ENCODE data around the gene CLEC16A.
"Not testable (repeated sequence)": the region's sequence is repeated elsewhere in the genome, so short reads cannot be mapped to it uniquely, and the experiment has no call there.

The CLEC16A gene

DNA sequence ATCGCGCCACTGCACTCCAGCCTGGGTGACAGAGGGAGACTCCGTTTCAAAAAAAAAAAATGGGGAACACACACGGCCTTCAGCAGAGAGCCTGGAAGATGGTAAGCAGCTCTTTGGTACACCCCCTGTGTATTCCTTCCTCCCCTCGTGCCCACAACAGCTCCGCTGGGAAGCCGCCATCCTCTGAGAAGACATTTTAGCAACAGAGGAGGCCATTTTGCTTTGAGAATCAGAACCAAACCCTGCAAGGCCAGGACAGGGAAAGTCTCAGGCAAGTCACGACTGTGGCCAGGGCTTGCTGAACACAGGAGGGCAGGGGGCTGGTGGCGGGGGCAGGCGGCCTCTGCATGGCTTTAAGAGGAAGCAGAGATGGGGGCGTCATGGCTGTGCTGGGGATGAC lies 265.9 kb downstream of the CLEC16A start:
- no peak for DNase-seq

DNA sequence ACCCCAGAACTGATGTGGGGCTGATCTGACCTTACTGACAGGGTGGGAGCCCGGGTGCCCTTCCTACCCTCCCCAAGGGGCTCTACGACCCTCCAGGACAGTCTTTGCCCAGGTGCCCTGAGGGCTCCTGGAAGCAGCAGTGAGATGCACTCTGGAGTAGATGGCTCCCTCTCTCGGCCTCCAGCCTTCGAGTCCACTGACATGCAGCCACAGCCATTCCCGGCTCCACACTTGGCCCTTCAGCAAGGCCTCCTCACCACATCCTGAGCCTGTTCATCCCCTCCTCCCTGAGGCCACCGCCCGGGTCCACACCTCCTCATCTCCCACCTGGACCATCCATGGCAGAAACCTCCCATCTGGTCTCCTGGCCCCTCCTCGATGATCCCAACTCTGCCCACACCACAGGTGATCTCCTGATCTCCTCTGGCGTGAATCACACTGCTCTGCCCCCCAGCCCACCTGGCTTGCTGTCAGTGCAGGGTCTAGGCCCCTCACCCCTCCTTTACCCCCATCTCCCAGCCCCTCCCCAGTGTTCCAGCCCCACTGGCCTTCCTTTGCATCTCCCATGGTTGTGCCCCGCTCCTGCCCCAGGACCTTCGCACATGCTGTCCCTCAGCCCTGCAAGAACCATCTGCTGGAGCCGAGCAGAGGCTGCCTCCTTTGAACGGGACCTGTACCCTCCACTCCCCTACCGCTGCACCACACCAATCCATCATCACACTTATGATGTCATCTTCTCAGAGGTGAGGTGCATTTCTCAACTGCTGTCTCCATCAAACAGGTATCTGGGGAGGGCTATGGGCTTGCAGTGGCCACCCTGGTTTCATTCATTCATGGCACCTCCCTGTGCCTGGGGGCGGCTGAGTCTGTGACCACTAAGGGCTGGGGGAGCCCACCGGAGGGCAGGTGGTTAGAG lies 267.0 kb downstream of the CLEC16A start:
- no peak for DNase-seq

DNA sequence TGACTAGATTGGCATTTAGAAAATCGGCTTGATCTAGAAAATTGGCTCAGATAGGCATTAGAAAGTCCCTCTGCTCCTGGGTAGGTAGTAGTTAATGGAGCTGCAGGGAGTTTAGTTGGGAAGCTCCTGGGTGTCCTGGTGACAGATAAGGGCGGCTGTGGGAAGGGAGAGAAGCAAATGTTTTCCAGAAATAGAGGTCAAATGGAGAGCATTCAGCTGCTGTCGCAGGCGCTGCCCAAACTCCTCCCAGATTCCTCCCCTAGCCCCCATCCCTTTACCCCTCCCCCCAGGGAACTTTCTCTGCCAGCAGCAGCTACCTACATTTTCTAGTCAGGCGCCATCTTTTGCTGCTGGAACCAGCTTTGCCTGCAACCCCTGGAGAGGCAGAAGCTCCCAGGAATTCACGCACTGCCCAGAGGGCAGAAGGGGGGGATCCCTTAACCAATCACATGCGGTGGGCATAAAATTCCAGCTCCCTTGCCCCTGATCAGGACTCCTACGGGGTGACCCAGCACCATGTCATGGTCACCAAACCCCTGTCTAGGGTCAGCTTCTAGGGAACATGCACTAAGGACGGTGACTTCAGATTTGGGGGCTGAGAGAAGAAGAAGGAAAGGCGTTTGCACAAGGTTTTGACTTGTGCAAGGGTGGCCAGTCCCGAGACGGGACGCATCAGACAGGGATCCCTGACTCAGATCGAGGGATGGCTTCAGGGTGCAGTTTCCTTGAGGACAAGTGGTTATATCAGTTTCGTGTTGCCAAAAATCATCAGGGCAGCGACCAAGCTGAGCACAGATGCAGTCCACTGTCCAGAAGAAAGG lies 267.8 kb downstream of the CLEC16A start:
- no peak for DNase-seq

DNA sequence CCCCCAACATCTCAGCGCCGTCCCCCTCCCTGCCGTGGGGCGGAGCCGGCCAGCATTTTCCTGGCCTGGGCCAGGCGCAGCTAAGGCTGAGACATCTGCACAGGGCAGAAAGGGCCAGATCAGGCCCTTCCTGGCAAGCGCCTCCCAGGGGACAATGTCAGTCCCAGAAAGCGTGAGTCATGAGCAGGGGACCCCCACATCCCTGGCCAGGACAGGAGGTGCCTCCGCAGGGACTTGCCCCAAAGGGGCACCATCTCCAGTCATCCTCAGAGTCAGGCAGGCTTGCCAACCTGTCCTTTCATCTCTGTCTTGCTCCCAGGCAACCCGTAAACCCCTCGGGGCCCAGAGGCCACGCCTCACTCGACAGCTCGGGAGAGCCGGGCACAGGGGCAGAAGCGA lies 268.4 kb downstream of the CLEC16A start:
- no peak for DNase-seq

DNA sequence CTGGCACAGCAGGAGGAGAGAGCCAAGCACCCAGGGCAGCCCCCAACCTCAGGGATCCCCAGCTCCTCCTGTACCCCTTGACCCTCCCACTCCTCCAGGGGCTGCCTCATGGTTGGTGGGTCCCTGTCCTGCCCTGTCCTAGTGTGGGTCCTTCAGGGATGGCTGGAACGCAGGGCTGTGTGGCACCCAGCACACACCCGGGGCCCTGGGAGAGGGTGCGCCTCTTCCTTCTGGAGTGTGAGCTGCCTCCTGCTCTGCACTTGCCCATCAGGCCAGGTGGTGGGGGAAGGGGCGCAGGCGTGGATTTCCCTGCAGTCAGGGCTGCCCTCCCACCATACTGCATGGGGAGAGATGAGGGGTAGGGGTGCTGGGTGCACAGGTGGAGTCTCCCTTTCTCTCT lies 269.0 kb downstream of the CLEC16A start:
- DNase-seq = no peak

DNA sequence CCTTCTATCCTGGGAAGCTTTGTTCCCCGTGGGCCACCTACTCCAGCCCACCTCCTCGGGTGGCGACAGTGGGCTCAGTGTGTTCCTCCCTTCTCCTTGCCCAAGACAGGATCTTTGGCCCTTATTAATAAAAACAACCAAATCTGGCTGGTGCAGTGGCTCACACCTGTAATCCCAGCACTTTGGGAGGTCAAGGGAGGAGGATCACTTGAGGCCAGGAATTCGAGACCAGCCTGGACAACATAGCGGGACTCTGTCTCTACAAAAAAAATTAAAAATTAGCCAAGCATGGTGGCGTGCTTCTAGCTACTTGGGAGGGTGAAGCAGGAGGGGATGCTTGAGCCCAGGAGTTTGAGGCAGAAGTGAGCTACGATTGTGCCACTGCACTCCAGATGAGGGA lies 269.4 kb downstream of the CLEC16A start:
- no peak for DNase-seq

DNA sequence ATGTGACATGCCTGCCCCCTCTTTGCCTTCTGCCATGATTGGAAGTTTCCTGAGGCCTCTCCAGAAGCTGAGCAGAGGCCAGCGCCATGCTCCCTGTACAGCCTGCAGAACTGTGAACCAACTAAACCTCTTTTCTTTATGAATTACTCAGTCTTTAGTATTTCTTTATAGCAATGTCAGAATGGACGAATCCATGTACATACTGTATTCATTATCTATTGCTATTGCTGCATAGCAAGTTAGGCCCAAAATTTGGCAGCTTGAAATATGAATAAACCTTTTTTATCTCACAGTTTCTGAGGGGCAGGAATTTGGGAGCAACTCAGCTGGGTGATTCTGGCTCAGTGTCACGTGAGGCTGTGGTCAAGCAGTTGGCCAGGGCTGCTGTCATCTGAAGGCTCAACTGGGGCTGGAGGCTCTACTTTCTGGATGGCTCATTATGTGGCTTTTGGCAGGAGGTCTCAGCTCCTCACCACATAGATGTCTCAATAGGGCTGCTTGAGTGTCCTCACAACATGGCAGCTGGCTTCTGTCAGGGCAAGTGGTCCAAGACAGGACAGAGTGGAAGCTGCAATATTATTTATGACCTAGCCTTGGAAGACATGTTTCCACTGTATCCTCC lies 271.7 kb downstream of the CLEC16A start:
- no peak for DNase-seq

DNA sequence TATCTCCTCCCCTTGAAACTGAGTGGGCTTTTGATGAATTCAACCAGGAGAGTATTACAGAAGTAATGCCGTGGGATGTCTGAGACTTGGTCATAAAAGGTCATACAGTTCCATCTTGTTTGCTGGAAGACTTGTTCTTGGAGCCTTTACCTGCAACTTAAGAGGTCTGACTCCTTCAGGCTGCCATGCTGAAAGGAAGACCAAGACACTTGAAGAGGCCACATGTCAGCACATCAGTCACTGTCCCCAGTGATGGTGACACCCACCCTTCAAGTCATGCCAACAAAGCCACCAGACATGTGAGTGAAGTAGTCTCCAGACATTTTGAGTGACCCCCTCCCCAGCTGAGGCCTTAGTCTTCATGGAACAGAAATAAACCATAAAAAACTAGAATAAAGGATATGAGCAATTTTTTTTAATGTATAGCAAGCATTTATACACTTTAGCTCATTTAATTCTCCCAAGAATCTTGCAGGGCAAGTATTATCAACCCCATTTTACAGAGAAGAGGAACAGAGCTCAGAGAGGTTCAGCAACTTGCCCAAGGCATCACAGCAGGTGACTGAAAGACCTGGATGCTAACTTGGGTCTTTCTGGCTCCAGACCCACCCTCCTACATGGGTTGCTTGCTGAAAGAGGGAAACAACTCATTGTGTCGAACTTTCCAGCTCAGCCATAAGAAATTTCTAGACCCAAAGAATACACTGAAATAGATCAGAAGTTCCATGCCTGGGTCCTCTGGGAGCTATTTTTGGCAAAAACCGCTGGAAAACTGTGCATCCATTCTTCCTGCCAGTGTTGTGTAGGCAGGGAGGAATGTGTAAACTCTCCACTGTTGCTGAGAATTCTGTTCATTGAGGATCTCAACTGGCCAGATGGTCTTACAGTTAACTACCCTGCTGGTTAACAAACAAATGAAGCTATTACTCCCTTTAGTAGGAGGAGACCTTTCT lies 273.6 kb downstream of the CLEC16A start:
- DNase-seq = no peak

DNA sequence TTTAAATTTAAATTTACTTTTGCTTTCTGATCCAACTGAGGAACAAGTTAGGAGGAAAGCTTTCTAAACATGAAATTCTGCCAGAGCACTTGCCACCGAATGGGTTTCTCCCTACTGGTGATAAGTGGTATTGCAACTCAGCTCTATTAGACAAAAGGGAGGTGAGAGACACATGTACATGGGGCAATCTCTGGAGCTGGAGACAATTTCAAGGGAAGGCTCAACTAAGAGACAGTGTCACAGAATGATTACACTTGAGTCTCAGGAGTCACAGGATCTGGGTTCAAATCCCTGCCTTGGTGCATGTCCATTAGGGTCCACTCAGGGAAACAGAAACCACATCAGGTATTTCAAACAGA lies 274.2 kb downstream of the CLEC16A start:
- DNase-seq = no peak

DNA sequence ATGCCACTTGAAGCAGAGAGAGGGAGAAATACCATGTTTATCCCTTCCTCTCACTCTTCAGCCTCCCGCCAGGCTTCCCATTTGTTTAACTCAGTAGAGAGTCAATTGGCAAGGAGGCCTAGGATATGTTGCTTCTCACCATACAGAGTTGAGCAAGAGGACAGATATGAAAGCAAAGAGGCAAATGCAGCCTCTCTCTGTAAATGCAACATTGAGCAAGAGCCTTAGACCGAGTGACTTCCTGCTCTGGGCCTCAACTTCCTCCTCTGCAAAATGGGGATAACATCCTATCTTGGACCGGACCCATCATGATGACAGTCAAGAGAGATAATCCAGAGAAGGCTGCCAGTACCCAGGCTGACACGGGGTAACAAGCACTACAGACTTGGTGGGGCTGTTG lies 274.8 kb downstream of the CLEC16A start:
- no peak for DNase-seq

DNA sequence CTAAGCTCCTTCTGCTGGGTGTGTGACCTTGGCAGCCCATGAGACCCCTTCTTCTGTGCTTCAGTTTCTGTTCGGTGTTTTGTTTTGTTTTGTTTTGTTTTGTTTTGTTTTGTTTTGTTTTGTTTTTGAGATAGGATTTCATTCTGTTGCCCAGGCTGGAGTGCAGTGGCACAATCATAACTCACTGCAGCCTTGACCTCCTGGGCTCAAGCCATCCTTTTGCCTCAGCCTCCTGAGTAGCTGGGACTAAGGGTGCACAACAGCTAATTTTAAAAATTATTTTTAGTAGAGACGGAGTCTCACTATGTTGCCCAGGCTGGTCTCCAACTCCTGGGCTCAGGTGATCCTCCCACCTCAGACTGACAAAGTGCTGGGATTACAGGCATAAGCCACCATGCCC lies 276.1 kb downstream of the CLEC16A start:
- not testable (repeated sequence) for DNase-seq

DNA sequence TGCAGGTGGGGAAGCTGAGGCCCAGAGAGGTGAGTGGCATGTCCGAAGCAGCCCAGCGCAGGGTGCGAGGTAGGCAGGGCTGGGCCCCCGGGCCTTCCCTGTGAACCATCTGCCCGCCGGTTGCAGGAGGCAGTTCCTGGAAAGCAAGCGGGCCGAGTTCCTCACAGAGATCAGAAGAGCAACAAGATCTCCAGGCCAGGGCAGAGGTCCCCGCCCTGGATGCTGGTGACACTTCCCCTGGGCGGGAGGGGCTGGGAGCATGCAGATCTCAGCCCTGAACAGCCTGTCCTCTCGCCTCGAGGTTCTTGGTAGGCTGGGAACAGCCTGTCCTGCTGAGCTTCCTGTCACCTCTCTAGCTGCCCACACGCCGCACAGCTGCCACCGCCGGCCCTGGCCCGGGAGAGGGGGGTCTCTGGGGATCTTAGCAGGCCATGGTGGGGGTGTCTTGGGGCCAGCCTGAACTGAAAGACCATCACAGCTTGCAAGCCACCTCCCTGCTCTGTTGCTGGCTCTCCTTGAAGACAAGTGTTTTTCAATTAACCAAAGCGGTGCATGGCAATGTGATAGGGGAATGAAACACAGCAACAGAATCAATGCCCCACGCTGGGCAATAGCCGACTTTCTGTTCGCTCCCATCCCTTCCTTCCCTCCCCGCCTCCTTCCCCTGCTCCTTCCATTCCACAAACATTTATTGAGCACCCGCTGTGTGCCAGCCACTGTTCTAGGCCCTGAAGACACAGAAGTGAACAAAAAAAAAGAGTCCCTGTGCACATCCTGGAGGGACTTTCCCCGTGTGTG lies 279.9 kb downstream of the CLEC16A start:
- DNase-seq = no peak

DNA sequence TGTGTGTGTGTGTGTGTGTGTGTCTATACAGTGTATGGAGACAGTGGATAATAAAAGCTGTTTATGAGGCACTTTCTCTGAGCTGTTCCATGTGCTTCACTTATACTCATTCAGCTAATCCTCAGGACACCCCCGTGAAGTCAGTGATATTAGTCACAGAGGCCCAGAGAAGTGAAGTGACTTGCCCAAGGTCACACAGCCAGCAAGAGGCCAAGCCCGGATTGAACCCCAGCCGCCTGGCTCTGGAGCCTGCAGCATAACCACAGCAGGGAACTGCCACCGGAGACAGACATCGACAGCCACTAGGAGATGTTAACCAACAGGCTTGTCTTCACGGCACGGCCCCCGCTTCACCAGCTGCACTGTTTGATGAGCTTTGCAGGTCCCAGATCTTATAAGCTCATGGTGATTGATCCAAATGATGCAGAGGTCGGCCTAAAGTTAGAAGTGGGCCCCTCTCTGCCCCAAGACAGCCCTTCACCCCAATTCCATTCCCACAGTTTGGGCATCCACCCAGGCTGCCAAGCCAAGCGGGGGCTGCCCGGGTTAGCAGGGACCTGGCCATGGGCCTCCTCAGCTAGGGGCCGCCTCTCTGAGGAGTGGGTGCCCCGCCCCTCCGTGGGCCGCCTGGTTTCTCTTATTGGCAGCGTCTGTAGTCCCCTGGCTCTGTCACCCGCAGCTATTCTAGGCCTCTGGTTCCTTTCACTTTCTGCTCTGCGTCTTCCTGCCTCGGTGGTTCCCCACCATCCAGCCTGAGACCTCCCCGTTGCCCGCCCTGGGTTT lies 280.7 kb downstream of the CLEC16A start:
- no peak for DNase-seq

DNA sequence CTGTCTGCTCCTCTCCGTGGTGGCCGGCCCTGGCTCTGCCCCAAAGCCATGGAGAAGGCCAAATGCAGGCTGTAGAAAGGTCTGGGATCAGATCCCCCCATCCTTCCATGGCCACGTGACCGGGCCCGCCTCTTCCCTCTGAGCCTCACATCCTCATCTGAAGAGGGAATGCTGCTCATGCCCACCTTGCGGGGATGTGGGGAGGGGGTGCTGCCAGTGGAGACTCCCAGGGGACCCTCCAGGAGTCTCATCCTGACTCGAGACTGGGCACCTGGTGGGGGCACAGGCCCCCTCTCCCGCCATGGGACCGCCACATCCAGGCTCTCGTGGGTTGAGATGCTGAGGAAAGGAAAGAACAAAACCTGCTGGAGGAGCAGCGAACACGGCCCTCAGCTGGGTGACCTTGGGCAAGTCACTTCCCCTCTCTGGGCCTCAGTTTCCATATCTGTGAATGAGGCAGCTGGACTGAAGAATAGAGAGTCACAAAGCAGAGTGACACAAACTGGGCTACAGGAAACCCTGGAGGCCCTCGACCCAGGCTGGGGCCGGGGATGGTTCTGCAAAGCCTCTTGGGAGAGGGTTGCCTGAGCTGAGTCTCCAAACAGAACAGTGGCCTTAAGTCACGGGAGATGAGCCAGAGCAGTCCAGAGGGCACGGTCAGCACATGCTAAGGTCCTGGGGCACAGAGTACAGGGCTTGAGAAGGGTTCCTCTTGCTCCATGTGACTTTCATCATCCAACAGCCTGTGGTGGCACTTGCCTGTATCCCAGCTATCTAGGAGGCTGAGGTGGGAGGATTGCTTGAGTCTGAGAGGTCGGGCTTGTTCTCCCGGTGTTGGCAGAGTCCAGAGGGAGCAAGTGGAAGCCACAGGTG lies 281.5 kb downstream of the CLEC16A start:
- no peak for DNase-seq

DNA sequence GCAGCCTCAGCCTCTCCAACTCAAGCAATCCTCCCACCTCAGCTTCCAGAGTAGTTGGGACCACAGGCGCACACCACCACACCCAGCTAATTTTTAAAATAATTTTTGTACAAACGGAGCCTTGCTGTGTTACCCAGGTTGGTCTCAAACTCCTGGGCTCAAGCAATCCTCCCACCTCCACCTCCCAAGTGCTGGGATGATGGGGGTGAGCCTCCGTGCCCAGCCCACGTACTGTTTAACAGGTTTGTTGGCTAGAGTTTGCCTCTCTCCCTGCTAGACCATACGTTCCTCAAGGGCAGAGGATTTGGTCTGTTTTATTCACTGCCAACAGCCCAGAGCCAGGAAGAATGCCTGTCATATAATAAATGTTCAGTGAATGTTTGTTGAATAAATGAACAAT lies 285.1 kb downstream of the CLEC16A start:
- DNase-seq = no peak

DNA sequence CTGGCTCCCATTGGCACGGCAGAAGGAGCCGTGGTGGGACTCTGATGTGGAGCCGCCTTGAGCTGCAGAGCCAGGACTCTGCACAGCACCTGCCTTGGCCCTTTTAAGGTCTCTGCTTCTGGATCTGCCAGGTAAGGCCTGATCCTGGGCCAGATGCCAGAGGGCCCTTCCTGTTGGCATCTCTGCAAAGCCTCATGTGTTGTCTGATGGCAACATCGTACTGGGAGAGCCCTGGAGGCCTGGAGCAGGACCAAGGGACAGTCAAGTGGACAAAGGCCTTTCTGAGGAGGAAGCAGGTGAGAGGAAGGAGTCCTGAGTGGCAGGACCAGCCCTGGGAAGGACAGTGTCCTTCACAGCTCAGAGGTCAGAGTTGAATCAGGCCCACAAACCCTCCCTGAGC lies 285.5 kb downstream of the CLEC16A start:
- peak; percentile 83 for DNase-seq

DNA sequence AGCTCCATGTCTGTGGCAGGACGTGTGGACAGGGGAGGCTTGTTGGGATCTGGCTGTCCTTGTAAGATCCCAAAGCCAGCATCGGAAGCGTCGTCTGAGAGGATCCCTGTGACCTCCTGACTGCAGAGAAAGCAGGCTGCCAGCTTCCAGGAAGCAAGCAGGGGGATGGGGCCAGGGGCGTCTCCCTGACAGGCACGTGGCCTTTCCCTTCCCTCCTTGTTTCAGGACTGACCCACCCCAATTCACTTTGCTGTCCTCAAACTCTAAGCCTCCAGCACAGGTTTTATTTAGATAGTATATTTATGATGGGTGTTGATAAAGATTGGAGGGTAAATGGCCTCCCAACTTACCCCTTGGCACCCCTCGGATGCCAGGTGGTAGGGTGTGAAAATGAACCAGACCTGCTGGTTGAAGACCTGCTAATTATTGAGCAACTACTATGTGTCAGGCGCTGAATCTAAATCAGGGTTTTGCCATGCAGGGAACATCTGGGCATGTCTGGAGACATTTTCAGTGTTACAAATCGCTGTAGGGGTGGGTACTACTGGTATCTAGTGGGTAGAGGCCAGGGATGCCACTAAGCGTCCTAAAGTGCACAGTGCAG lies 287.1 kb downstream of the CLEC16A start:
- DNase-seq = no peak
